H1 (cell line): ENCODE results near the gene ZFAND3. TPM values are rescaled to one million over a fixed set of nuclear protein-coding genes. Genes with fewer than 3 reads are reported as not detected.

Source experiments
- CTCF ChIA-PET: fragments of 300-600 bp; sonication (Branson Sonifier 250); formaldehyde crosslinking; loops from one replicate; lab custom pipeline; 2021; ENCODE audit not compliant: partially characterized antibody; lab: Charles Lee
- POLR2A ChIA-PET: fragments of 300-600 bp; sonication (Branson Sonifier 250); formaldehyde crosslinking; loops from one replicate; lab custom pipeline; 2021; ENCODE audit warnings: inconsistent platforms; ENCODE audit not compliant: partially characterized antibody; lab: Charles Lee
- DNase-seq, 2 experiments: peaks; one replicate each; pipeline versions ENCODE4 v3.0.0 to v3.0.0-alpha.2; 2010 to 2022; ENCODE audit warnings: low spot score in 2 of 2, low read depth in 1 of 2, mixed read lengths in 1 of 2
- FAIRE-seq: peaks from 2 replicates; lab custom pipeline; 2011; peaks lifted over from hg19 to GRCh38; lab: Jason Lieb, UNC
- H2AFZ ChIP-seq: 2 replicates; pipeline ENCODE4 v1.8.1; 2012; ENCODE audit warnings: low read length, inconsistent platforms
- H2AK5ac ChIP-seq: 2 replicates; pipeline ENCODE4 v1.6.1; 2013; ENCODE audit warnings: low read depth, low read length
- H2BK120ac ChIP-seq: replicated peaks from 2 replicates; pipeline ENCODE3; 2013; ENCODE audit warnings: low read depth, low read length, inconsistent platforms
- H2BK12ac ChIP-seq: 2 replicates; pipeline ENCODE4 v1.6.1; 2013; ENCODE audit warnings: low read depth, low read length
- H2BK15ac ChIP-seq: 2 replicates; pipeline ENCODE4 v1.6.1; 2013; ENCODE audit warnings: low read length
- H2BK20ac ChIP-seq: 2 replicates; pipeline ENCODE4 v1.6.1; 2013; ENCODE audit warnings: low read length
- H2BK5ac ChIP-seq: 2 replicates; pipeline ENCODE4 v1.6.1; 2013; ENCODE audit warnings: low read depth, low read length
- H3K14ac ChIP-seq: 2 replicates; pipeline ENCODE4 v1.6.1; 2013; ENCODE audit warnings: inconsistent platforms; ENCODE audit not compliant: insufficient read length
- H3K18ac ChIP-seq: 2 replicates; pipeline ENCODE4 v1.6.1; 2013; ENCODE audit warnings: low read length; ENCODE audit errors: extremely low read depth
- H3K23ac ChIP-seq: 2 replicates; pipeline ENCODE4 v1.6.1; 2013; ENCODE audit warnings: inconsistent platforms; ENCODE audit not compliant: insufficient read length
- H3K23me2 ChIP-seq: 2 replicates; pipeline ENCODE4 v1.6.1; 2013; ENCODE audit warnings: low read depth, low read length
- H3K27ac ChIP-seq: 2 replicates; pipeline ENCODE4 v1.6.1; 2011; ENCODE audit warnings: low read depth, low read length, inconsistent platforms
- H3K27me3 ChIP-seq, 4 experiments: replicated peaks in 1 of 4; 1 replicate in 1 of 4; 2 replicates in 3 of 4; pipeline versions ENCODE4 v1.6.1 to v1.8.1; 2011 to 2013; ENCODE audit warnings: low read length in 3 of 4, mild to moderate bottlenecking in 3 of 4, inconsistent platforms in 2 of 4, mixed read lengths in 2 of 4, moderate library complexity in 1 of 4; ENCODE audit not compliant: control insufficient read depth in 3 of 4, insufficient read depth in 3 of 4; ENCODE audit errors: extremely low read depth in 1 of 4
- H3K36me3 ChIP-seq, 4 experiments: 2 replicates each; pipeline versions ENCODE4 v1.6.1 to v1.8.1; 2011 to 2013; ENCODE audit warnings: mild to moderate bottlenecking in 4 of 4, low read length in 3 of 4, moderate library complexity in 2 of 4, control low read depth in 1 of 4, inconsistent platforms in 1 of 4; ENCODE audit not compliant: insufficient read depth in 4 of 4, control insufficient read depth in 2 of 4
- H3K4ac ChIP-seq: replicated peaks from 2 replicates; pipeline ENCODE3; 2013; ENCODE audit warnings: low read length, low read depth, mixed read lengths, inconsistent platforms; ENCODE audit not compliant: insufficient read length
- H3K4me1 ChIP-seq, 4 experiments: replicated peaks in 1 of 4; 1 replicate in 1 of 4; 2 replicates in 3 of 4; pipeline versions ENCODE4 v1.6.1 to v1.8.1; 2011 to 2013; ENCODE audit warnings: low read length in 3 of 4, inconsistent platforms in 2 of 4, mixed read lengths in 1 of 4; ENCODE audit not compliant: insufficient read depth in 4 of 4, control insufficient read depth in 3 of 4
- H3K4me2 ChIP-seq, 2 experiments: 2 replicates each; pipeline versions ENCODE4 v1.6.1 to v1.8.1; 2011 to 2013; ENCODE audit warnings: low read depth in 2 of 2, low read length in 2 of 2, control low read depth in 1 of 2, inconsistent platforms in 1 of 2, mild to moderate bottlenecking in 1 of 2; ENCODE audit not compliant: insufficient read depth in 1 of 2
- H3K4me3 ChIP-seq, 4 experiments: fragments of 200-600, 300-600 bp in 1 of 4; sonication (generic), shearing (Covaris generic), sonication (Bioruptor Twin) in 1 of 4; 2 replicates each; pipeline versions ENCODE4 v1.5.1 to v1.8.1; 2011 to 2016; ENCODE audit warnings: low read length in 4 of 4, low read depth in 3 of 4, control low read depth in 2 of 4, inconsistent platforms in 2 of 4, mild to moderate bottlenecking in 2 of 4, mixed read lengths in 1 of 4, moderate library complexity in 1 of 4; ENCODE audit not compliant: insufficient read depth in 2 of 4; ENCODE audit errors: extremely low read depth in 1 of 4
- H3K56ac ChIP-seq: replicated peaks from 2 replicates; pipeline ENCODE3; 2013; ENCODE audit warnings: low read depth, mild to moderate bottlenecking, mixed read lengths, low read length, inconsistent platforms; ENCODE audit not compliant: insufficient read length
- H3K79me1 ChIP-seq: 2 replicates; pipeline ENCODE4 v1.6.1; 2013; ENCODE audit warnings: low read depth, low read length, control low read depth
- H3K79me2 ChIP-seq, 2 experiments: 2 replicates each; pipeline versions ENCODE4 v1.6.1 to v1.8.1; 2012 to 2013; ENCODE audit warnings: low read length in 2 of 2, mild to moderate bottlenecking in 2 of 2, inconsistent platforms in 1 of 2; ENCODE audit not compliant: insufficient read depth in 2 of 2, control insufficient read depth in 1 of 2
- H3K9ac ChIP-seq, 4 experiments: replicated peaks in 1 of 4; 1 replicate in 1 of 4; 2 replicates in 3 of 4; pipeline versions ENCODE4 v1.6.1 to v1.8.1; 2011 to 2013; ENCODE audit warnings: low read depth in 3 of 4, low read length in 3 of 4, control low read depth in 2 of 4, mild to moderate bottlenecking in 2 of 4, moderate library complexity in 2 of 4, inconsistent platforms in 1 of 4; ENCODE audit errors: extremely low read depth in 1 of 4
- H3K9me3 ChIP-seq, 2 experiments: 2 replicates each; pipeline versions ENCODE4 v1.6.1 to v1.8.1; 2012 to 2013; ENCODE audit warnings: mild to moderate bottlenecking in 2 of 2, moderate library complexity in 2 of 2, control low read depth in 1 of 2, inconsistent platforms in 1 of 2, low read depth in 1 of 2, low read length in 1 of 2, mixed read lengths in 1 of 2; ENCODE audit not compliant: insufficient read depth in 2 of 2
- H4K20me1 ChIP-seq, 2 experiments: replicated peaks in 1 of 2; 2 replicates each; pipeline versions ENCODE3 to v1.8.1; 2011 to 2013; ENCODE audit warnings: inconsistent platforms in 2 of 2, low read length in 2 of 2, mild to moderate bottlenecking in 1 of 2; ENCODE audit not compliant: insufficient read depth in 2 of 2, control insufficient read depth in 1 of 2
- H4K5ac ChIP-seq: 2 replicates; pipeline ENCODE4 v1.6.1; 2013; ENCODE audit warnings: low read length, low read depth, mixed read lengths, inconsistent platforms; ENCODE audit not compliant: insufficient read length
- H4K8ac ChIP-seq: 2 replicates; pipeline ENCODE4 v1.8.0; 2013; ENCODE audit warnings: mild to moderate bottlenecking, moderate library complexity, low read length, inconsistent platforms; ENCODE audit not compliant: insufficient read depth; ENCODE audit errors: extremely low read depth
- H4K91ac ChIP-seq: replicated peaks from 2 replicates; pipeline ENCODE3; 2013; ENCODE audit warnings: low read length, mixed read lengths, inconsistent platforms; ENCODE audit not compliant: insufficient read length
- ATF3 ChIP-seq: IDR thresholded peaks from 2 replicates; pipeline ENCODE4 v1.6.1; 2011; ENCODE audit warnings: low read depth, mild to moderate bottlenecking, low read length; ENCODE audit not compliant: insufficient read depth
- FOSL1 ChIP-seq: IDR thresholded peaks from 2 replicates; pipeline ENCODE4 v1.6.1; 2011; ENCODE audit warnings: mild to moderate bottlenecking, low read depth, low read length, moderate library complexity; ENCODE audit not compliant: insufficient read depth
- JUN ChIP-seq: IDR thresholded peaks from 2 replicates; pipeline ENCODE4 v1.6.1; 2011; ENCODE audit warnings: low read depth, mild to moderate bottlenecking, improper control_type of control experiment, low read length
- KDM1A ChIP-seq: fragments of 200-600, 300-600 bp; sonication (generic); IDR thresholded peaks from 2 replicates; pipeline ENCODE4 v1.7.1; 2016; ENCODE audit warnings: mild to moderate bottlenecking, low read length, borderline replicate concordance
- RAD21 ChIP-seq, 2 experiments: IDR thresholded peaks in 1 of 2; conservative IDR thresholded peaks in 1 of 2; 2 replicates each; pipeline ENCODE4 v1.6.1; 2011; ENCODE audit warnings: low read depth in 2 of 2, low read length in 2 of 2, improper control_type of control experiment in 1 of 2, inconsistent platforms in 1 of 2, mild to moderate bottlenecking in 1 of 2, moderate library complexity in 1 of 2
- RXRA ChIP-seq: IDR thresholded peaks from 2 replicates; pipeline ENCODE4 v1.6.1; 2011; ENCODE audit warnings: low read depth, mild to moderate bottlenecking, low read length, moderate library complexity; ENCODE audit not compliant: insufficient read depth
- SAP30 ChIP-seq: fragments of 300-600 bp; sonication (generic); IDR thresholded peaks from 2 replicates; pipeline ENCODE4 v1.7.1; 2012; ENCODE audit warnings: low read length, moderate library complexity, mild to moderate bottlenecking, inconsistent platforms; ENCODE audit not compliant: insufficient read depth, insufficient replicate concordance
- SRF ChIP-seq: IDR thresholded peaks from 2 replicates; pipeline ENCODE4 v1.6.1; 2011; ENCODE audit warnings: mild to moderate bottlenecking, low read depth, low read length, moderate library complexity
- TAF7 ChIP-seq: optimal IDR thresholded peaks from 2 replicates; pipeline ENCODE3; 2011; ENCODE audit warnings: low read depth, mild to moderate bottlenecking, inconsistent platforms, low read length, moderate library complexity, borderline replicate concordance
- WGBS, 2 experiments: shearing (Covaris generic) in 1 of 2; methylation state at CpG; one replicate each; pipeline versions ENCODE4 v1.1.6 to v1.1.7; 2013 to 2015; ENCODE audit warnings: low lambda C conversion rate in 2 of 2, mixed read lengths in 2 of 2, inconsistent platforms in 1 of 2, low coverage in 1 of 2, missing lambda C conversion rate in 1 of 2; ENCODE audit not compliant: insufficient replicate concordance in 2 of 2, insufficient coverage in 1 of 2, insufficient read length in 1 of 2; ENCODE audit errors: extremely low coverage in 1 of 2, missing lambda C conversion rate in 1 of 2; 5-methylcytosine and 5-hydroxymethylcytosine counted together
- polyA plus RNA-seq, 7 experiments: library from polyadenylated mRNA; depleted of rRNA in 3 of 7; stranded (reverse) in 5 of 7; unstranded in 2 of 7; fragments of >200 nt in 5 of 7; fragments of 200-250 nt in 2 of 7; gene quantifications; 1 replicate in 5 of 7; 2 replicates in 1 of 7; 4 replicates in 1 of 7; pipeline versions ENCODE4 v1.2.1 to v1.2.3, GENCODE V29; 2011 to 2013; ENCODE audit warnings: missing spikeins in 2 of 7, mixed read lengths in 2 of 7
- total RNA-seq: library from RNA; stranded (reverse); fragmentation: NEBNext Ultra II Directional; extraction: Animal tissue kit (Norgen Biotek cat#: 25700); gene quantifications from 2 replicates; pipeline ENCODE4 v1.2.1, GENCODE V29; 2021
- TF ChIP-seq, protein P1 (sequence below): IDR thresholded peaks from 2 replicates; pipeline ENCODE4 v1.6.1; 2012; ENCODE audit warnings: inconsistent platforms

The ZFAND3 gene
- total and polyA plus RNA-seq, 2 of the 8 experiments (the other 6 are each of a cell fraction or from before 2014, with no cell fraction given) = 13.0 to 51.3 TPM

GRCh38 chr6:38170666-38171355 is 351.3 kb downstream of the ZFAND3 start:
- Histone ChIP-seq H2BK20ac (no peak overlapping the region), H4K20me1 (no peaks in the 10 kb centered on the region), H3K4me2 (no peak overlapping the region; a peak in 1 of 4 replicates), H3K23me2 (no peaks in the 10 kb centered on the region), H2BK120ac (no peak overlapping the region), H3K27me3 (no peaks in the 10 kb centered on the region), H4K91ac (no peak overlapping the region), H3K23ac (no peak overlapping the region), H3K4me1 (peaks cover 0 to 30% (median 9%) of the 10 kb centered on the region in 4 experiments; a peak in 6 of 7 replicates), H4K5ac (no peak overlapping the region), H2AFZ (no peak overlapping the region), H3K9ac (no peak overlapping the region), H2BK15ac (no peak overlapping the region), H3K36me3 (no peaks in the 10 kb centered on the region), H3K18ac (no peak overlapping the region; the same call in 1 of the 2 replicates), H3K4ac (no peak overlapping the region), H3K56ac (no peak overlapping the region), H3K14ac (no peak overlapping the region), H2BK12ac (no peak overlapping the region), H2AK5ac (no peak overlapping the region), H3K79me2 (no peaks in the 10 kb centered on the region), H3K27ac (no peak overlapping the region), H3K9me3 (no peaks in the 10 kb centered on the region), H3K4me3 (no peak overlapping the region), H3K79me1 (no peaks in the 10 kb centered on the region), H2BK5ac (no peak overlapping the region), H4K8ac (no peak overlapping the region)
- FAIRE-seq (no peak), DNase-seq (no peak)
- WGBS, 2 experiments = 89% methylated on average over 14 of the region's 14 CpGs; no CpG with 5 or more reads in 1 of the 2 experiments
- ChIA-PET CTCF (interaction anchor here (0.6 to 1.3 kb wide), 4 partner anchors 19 to 560 kb away, joined by 3 read pairs; no protein-coding TSS in a partner anchor), POLR2A (no interaction called here)
- TF ChIP-seq KDM1A (no peak), FOSL1 (no peak), TAF7 (no peak), SAP30 (no peak), RXRA (no peak), ATF3 (no peak), SRF (no peak), RAD21 (IDR thresholded peaks at IDR 0.05 in 1 of 2, conservative IDR thresholded peaks at IDR 0.05 in 1 of 2; ENCODE audit: low read depth in 2 of 2, low read length in 2 of 2) (no peak), JUN (no peak)
- TF ChIP-seq, protein P1, sequence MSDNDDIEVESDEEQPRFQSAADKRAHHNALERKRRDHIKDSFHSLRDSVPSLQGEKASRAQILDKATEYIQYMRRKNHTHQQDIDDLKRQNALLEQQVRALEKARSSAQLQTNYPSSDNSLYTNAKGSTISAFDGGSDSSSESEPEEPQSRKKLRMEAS = no peak
